ENCODE measurements around the gene IGSF21.

Gene IGSF21

DNA sequence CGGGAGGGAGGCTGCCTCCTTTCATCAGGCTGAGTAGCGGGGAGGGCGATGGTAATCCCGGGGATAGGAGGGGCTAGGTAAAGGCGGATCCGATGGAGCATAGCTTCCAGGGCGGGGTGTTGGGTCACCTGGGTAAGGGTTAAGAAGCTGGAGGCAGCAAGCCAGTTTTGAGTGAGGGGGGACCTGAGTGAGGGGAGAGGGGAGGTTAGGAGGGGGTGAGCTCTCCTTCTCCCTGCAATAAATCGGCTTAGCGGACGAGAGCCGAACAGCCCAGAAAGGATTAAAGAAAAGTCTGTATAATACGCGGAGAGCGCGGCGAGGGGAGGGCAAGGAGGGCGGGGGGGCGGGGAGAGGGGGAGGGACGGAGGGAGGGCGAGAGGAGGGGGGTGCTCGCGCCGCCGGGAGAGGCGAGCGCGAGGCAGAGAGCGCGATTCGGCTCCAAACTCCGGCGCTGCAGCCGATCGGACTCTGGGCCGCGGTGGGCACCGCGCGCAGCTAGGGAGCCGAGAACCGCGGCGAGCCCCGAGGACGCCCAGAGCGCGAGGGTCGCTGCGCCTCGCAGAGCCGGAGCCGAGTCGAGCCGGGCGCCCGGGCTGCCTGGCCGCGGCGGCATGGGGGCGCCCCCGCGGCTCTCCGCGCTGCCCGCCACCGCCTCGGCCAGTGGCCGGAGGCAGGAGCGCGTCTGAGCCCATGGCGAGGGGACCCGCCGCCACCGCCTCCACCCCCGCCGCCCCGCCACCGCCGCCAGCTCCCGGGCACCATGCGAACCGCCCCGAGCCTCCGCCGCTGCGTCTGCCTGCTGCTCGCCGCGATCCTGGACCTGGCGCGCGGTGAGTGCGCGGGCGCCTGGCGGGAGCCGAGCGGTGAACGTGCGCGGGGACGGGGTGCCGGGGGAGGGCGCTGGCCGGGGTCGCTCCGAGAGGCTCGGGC is at the start of gene IGSF21:
TSS of gene IGSF21 (plus strand) at position 430 of the 930 bp plus-strand sequence. CDS start at position 761, 331 bp downstream.
- no peak for DNase-seq

GRCh38 chr1:18058206-18058921 is 49.2 kb upstream of the IGSF21 start:
- peak; percentile 55 for DNase-seq

DNA sequence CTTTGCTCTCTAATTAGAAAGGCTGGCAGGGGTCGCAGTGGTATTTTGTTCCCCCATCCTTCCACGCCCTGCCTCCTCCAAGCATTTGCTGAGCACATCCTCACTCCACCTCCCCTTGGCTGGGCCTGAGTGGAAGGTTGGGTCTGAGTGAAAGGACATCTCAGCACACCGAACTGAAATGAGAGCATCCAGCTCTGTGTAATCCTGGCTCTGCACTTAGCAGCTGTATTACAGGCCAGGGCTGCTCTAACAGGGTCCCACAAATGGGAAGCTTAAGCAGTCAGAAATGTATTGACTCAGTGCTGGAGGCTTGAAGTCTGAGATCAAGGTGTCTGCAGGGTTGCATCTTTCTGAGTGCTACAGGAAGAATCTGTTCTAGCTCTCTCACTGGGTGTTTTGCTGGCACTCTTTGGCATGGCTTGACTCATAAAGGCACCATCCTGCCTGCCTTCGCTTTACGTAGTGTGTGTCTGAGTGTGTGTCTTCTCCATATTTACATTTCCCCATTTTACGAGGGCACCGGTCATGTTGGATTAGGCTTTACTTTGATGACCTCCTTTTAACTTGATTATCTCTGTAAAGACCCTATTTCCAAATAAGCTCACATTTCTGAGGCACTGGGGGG is 48.5 kb upstream of the IGSF21 start:
- DNase-seq: no peak

GRCh38 chr1:18060366-18060765 is 47.2 kb upstream of the IGSF21 start:
- peak; percentile 23 for DNase-seq

- DNase-seq: peak; percentile 24
These were observed 45.4 kb upstream of the IGSF21 start for GRCh38 chr1:18062185-18062584.

DNA sequence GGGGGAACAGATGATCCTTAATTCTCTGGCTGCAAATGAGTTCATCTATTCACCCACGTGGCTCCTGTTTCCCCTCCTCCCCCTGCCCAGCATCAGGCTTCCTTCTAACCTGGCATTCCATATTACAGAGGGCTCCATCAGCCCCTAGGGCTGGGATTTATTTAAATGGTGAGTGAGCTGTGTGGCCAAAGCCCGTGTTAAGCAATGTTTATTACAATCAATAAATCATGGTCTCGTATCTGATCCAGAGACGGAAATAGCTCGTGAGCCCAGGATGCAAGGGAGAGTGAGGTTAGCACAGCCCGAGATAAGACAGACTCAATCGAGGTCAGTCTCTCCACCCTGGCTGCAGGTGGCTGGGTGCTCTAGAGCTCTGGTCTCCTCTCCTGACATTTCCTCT is 43.1 kb upstream of the IGSF21 start:
- peak; percentile 18 for DNase-seq

GRCh38 chr1:18066576-18066975 is 41.0 kb upstream of the IGSF21 start:
- DNase-seq: no peak

GRCh38 chr1:18069903-18070302 is 37.7 kb upstream of the IGSF21 start:
- no peak for DNase-seq

DNA sequence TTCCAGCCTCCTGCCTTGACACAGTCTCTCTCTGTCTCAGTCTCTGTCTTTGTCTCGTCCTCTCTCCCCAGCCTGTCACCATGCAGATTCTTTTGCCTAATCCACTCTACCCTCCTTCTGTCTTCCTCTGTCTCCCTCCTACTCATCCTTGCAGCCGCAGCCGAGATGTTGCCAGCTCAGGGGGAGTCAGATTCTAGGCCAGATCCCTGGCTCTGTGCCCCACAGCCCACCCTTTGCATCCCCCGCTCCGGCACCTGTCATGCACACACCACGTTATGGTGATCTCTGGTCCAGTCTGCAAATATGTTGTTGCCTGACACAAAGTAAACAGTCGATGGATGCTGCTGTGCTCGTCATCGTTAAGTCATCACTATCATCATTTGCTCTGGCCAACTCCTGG is 35.5 kb upstream of the IGSF21 start:
- DNase-seq: no peak

GRCh38 chr1:18073066-18073642 is 34.4 kb upstream of the IGSF21 start:
- DNase-seq: no peak

DNA sequence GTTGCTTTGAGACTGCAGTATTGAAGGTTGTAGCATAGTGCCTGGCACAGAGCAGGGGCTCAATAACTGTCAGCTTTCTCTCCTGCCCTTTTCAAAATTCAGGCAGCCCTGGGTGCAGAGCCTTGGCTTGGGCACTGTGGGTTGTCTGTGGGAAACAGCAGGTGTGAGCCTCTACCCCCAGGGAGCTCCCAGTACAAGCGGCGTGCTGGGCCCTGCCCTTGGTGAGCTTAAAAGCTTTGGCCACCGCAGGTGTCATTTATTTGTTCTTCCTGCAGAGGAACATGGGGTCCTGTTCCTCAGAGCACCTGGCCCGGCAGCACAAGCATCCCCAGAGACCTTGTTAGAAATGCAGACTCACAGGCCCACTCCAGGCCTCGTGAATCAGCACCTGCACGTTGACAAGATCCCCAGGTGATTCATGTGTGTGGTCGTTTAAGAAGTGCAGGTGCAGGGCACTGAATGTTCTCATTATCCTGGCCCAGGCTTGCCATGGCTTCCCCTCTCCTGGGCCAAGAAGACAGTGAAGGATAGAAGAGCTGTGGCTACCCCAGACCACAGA is 29.9 kb upstream of the IGSF21 start:
- no peak for DNase-seq

GRCh38 chr1:18079941-18080735 is 27.5 kb upstream of the IGSF21 start:
- no peak for DNase-seq

DNA sequence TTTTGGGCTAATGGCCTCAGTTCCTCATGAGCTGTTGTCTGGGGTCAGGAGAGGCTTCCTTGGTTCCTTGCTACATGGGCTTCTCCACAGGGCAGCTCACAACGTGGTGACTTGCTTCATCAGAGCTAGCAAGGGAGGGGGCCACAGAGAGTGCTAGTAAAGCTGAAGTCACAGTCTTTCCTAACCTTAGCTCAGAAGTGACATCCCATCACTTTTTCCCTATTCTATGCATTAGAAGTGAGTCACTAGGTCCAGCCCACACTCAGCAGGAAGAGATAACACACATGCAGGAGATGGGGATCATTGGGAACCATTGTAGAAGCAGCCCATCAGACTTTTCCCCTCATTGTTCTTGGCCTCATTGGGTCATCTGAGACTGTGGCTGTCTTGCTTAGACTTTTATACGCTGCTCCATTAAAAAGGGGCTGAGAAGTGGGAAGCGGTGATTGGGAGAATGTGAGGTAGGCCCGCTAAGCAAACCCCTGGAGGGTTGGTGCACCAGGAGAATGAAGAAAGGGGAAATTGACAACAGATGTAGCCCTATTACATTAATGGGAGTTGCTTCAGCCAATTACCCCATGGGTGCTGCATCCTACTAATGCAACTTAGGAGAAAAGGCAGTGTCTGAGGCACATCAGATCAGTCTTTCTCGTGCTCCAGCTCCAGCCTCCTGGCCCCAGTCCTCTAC is 22.1 kb upstream of the IGSF21 start:
- no peak for DNase-seq

- DNase-seq: no peak
These were observed 19.5 kb upstream of the IGSF21 start for GRCh38 chr1:18088077-18088594.

- DNase-seq: no peak
These were observed 18.1 kb upstream of the IGSF21 start for GRCh38 chr1:18089488-18089887.

DNA sequence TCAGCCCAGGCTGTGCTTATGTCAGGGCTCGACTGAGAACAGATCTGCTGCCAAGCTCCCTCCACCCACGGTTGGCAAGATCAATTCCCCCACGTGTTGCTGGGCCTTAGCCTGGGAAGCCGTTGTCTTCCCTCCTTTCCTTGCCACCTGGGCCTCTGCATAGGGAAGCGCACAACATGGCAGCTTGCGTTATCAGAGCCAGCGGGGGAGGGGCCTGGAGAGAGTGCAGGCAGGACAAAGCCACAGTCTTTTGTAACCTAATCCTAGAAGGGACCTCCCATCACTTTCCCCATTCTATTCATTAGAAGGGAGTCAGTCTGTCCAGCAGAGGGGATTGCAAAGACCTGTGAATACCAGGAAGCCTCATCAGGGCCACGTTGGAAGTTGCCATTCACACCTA is 17.0 kb upstream of the IGSF21 start:
- DNase-seq: no peak

- DNase-seq: no peak
These were observed 15.7 kb upstream of the IGSF21 start for GRCh38 chr1:18091660-18092446.

- no peak for DNase-seq
These were observed 14.4 kb upstream of the IGSF21 start for GRCh38 chr1:18093193-18093592.

DNA sequence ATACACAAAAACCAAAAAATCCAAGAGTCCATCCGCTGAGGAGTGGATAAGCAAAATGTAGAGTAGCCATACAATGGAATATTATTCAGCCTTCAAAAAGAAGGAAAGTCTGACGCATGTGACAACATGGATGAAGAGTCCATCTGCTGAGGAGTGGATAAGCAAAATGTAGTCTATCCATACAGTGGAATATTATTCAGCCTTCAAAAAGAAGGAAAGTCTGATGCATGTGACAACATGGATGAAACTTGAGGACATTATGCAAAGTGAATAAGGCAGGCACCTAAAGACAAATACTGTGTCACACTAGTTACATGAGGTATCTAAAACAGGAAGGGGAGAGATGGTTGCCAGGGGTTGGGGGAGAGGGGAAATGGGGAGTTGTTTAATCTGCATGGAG is 14.0 kb upstream of the IGSF21 start:
- no peak for DNase-seq

DNA sequence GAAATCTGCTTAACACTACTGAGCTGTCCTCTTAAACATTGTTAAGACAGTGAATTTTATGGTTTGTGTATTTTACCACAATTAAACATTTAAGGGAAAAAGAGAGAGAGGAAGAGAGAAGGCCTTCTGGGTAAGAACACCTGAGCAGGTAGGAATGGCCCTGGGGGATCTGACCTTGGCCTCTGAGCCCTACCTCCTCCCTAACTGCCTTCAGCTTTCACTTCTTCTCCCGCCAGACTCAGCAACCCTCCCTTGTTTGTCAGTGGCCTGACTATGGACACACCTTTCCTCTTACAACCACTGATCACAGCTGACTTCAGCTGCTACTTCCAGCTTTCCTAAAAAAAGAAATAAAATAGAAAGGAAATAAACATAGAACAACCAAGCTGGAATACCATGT is 13.5 kb upstream of the IGSF21 start:
- DNase-seq: no peak

All from retina (tissue), 1 donor.